NCI-H226 (cell line): Measurements from ENCODE around the gene RCC2.
A peak's percentile ranks its signal among the peaks of the same experiment; 100 is the strongest.

Source experiments
- DNase-seq: peaks from one replicate; pipeline ENCODE4 v3.0.0-alpha.2; 2015

Gene RCC2

DNA sequence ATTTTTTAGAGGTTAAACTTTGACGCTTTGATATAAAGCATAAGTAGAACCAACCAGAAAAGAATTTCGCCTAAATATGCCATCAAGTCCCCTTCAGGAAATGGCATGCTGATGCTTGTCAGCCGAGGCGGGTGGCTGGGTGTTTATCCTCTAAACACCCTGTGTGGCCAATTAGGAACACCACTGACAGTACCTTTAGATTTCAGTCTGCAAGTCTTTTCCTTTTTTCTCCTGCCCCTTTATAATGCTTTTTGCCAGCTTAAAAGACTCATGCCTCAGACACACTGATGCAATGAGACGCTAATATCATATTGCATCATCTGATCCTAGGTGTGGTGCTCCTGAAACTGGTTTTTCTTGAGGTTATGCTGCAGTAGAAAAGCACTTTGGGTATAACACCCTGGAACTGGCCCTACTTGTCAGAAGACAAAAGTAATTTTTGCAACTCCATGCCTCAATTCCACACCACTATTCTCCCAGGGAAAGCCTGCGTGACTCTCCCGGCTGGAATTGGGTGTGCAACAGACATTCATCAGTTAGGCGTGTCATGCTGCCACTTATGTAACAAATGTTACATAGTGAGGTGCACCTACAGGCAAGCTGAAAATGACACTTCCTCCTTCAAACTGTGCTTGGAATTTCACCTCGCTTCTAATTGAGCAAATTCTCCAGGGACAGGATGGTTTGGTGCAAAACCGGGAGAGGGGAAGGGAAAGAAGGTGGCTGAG lies 2.0 kb upstream of the RCC2 start:
- DNase-seq = peak; percentile 55

DNA sequence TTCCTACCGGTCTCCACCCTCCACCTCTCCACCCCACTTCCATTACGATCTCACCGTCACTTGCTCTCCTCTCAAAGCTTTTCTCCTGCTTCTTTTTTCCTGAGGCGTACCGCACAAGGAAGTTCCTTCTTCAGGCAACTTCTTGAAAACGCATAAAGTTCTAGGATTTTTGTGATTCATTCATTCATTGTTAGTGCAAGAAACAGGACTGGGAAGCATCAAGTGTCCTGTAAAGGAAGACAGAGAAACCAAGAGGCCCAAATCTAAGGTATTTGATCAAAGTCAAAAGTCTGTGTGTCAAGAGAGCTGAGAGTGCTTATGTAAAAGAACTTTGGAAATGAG lies 1.3 kb upstream of the RCC2 start:
- no peak for DNase-seq

DNA sequence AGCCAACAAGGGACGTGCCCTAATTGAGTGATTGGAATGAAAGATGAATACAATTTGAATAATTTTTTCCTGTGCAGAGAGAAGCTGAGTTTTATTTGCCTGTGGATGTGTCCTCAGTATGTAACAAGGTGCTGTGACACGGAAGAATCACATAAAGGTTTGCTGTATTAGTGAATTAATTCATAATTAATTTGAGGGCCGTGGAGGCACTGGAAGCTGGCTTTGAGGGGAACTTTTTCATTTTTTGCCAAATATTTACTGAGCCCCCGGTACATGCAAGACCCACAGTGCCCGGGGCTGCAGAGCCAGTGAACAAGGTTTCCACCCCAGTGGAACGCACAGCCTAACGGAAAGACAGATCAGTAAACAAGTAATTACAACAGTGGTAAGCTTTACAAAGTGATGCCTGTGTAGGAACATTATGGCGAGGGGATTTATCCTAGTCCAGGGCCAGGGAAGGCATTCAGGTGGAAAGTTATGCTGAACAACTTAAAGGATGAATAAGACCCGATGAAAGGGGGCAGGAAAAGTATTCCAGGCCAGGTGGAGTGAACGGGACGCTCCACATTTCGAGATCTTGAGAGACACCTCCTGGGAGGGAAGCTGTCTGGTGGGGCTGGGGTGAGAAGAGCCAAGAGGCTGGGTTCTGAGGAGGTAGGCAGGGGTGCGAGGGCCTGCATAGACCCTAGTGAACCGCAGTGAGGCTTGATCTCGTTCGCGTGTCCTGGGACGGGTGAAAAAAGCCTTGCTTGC lies 773 bp upstream of the RCC2 start:
- no peak for DNase-seq

DNA sequence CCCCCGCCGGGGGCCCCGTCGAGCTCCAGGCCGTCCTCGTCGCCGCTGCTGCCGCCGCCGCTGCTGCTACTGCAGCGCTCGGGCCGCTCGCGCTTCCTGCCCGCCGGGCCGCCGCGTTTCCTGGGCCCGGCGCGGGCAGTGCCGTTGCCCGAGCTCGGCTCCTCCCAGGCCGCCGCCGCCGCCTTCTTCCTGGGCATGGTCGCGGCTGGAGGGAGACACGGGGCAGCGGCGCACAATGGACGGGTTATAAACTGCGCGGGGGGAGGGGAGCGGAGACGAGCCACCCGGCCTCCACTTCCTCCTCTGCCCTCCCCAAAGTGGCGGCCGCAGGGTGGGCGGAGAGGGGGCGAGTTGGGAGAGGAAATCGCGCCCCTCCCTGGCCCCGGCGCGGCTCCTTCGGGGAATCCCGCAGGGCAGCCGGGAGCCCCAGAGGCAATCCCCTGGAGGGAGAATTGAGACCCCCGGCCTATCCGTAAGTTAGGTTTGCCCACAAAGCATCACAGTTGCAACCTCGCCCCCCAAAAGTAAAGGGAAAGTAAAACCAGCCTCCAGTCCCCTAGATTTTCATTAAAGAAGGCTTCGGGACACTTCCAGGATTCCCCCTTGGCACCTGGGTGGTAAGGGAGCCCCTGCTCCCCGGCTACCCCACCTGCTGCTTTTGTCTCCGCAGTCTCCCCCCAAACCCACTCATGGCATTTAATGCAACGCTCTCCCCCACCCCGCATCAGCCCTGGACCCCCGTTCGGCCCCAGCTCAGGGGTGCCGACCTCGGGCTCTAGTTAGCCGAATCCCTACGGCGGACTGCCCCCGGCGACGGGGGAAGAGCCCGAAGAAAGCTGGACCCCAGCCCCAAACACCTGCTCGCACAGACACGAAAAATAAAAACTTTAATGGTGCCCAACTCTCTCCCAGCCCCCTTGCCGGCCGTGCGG lies 893 bp downstream of the RCC2 start:
- DNase-seq = peak; percentile 46

DNA sequence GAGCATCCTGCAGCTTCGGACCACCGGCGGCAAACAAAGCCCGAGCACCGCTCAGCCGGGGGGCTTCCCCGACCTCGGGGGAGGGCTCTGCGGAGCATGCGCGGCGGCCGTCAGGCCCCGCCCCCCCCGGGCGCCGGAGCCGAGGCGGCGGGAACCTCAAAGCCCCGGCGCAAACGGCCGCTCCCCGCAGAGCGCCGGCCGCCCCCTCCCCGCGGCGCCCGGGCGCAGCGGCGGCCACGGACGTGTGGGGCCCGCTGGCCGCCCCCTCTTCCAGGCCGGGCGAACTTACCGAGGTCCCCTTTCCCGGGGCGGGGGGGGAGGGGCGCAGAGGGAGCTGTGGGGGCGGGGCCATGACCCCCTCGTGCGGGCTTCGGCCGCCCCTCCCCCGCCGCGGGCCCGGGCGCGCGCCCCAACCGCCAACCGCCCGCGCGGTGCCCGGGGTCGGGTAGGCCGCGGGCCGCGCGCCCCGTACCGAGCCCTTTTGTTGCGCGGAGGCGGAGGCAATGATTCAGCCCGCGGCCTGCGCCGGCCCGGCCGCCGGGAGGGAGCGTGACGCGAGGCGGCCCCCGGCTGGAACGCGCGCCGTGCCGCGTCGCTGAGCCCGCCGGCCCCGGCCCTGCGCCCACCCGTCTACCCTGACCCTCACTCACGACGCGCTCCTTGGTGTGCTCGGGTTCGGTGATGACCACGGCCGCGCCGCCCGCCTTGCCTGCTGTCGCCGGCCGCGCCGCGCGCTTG lies 1.7 kb downstream of the RCC2 start:
- DNase-seq = no peak

DNA sequence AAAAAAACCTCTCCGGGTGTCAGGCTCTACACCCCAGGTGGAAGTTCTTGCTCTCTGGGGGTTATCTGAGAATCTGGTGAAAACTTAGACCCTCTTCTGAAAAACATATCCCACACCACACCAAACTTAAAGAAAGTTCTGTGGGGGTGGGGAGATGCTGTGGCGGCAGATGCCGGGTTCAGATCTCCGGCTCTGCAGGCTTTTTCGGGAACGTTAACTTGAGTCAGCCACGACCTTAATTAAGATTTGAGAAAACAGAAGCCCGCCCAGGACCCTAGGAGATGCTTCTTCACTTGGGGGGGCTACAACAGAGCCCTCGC lies 2.3 kb downstream of the RCC2 start:
- no peak for DNase-seq

DNA sequence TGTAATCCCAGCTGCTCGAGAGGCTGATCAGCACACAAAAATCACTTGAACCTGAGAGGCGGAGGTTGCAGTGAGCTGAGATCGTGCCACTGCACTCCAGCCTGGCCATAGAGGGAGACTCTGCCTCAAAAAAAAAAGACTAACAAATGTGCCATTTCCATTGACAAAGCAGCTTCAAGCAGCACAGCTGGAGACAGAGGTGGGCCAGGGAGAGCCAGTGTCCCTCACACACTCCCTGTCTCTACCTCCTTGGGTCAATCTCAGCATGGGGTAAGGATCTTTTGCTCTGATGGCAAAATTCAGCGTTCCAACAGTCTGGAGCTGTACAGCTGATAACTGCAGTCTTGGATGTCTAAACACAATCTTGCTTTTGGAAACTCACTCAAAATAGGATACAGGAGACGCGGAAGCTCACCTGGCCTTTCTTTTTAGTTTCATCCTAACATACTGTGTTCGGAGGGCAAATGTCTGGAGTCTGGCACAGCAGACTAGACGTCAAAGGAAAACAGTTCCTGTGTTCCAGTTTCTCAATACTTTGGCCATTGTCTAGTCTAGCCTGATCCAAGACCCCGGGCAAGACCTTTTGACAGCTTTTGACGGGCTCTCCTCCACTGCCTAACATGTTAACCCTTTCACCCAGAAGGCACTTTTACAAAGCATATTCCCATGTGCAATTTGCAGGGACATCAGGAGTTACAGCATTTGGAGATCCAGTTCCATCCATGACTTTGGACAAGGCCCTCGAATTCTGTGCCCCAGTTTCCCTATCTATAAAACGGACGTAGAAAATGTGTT lies 2.9 kb downstream of the RCC2 start:
- no peak for DNase-seq

DNA sequence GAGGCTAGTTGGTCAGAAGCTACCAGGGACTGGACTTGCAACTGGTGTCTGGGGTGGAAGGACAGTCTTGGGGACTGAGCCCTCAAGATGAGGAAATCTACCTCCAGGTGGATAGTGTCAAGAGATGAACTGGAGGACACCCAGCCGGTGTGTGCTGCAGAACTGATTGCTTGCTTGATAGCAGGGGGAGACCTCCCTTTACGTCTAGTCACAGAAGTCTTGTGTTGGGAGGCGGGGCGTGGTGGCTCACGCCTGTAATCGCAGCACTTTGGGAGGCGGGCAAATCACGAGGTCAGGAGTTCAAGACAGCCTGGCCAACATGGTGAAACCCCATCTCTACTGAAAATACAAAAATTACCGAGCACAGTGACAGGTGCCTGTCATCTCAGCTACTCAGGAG lies 4.9 kb downstream of the RCC2 start:
- DNase-seq = no peak

DNA sequence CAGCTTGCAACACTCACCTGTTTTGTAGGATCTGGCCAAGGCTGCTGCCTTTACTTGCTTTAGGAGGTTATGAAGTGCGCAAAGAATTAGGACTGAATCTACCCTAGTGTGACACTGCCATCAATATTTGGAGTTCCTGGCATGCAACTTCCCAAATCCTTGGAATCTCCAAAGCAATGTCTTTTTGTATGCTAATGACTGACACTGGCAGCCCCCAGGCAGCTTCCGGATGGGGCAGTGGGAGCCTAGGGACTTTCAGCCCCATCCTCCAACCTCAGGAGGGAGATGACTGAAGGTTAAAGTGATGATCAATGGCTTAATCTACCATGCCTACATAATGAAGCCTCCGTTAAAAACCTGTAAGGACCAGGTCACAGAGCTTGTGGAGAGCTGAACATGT lies 5.5 kb downstream of the RCC2 start:
- no peak for DNase-seq

DNA sequence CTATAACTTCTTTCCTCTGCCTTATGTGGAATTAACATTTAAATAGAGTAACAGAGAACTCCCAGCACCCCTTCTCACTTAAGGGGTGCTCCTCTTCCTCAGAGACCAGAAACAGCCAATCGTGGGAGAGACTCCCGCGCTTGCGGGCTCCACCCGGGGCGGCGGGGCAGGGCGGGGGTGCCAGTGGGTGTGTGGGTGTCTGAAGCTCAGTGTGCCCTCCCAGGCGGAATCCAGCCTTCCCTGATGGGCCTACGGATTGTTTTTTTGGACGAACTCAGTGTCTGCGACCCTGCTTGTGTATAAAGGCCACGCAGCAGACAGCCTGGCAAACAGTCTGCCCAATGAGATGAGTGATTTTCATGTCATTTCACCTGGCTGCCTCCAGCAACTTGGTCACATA lies 6.2 kb downstream of the RCC2 start:
- DNase-seq = no peak

DNA sequence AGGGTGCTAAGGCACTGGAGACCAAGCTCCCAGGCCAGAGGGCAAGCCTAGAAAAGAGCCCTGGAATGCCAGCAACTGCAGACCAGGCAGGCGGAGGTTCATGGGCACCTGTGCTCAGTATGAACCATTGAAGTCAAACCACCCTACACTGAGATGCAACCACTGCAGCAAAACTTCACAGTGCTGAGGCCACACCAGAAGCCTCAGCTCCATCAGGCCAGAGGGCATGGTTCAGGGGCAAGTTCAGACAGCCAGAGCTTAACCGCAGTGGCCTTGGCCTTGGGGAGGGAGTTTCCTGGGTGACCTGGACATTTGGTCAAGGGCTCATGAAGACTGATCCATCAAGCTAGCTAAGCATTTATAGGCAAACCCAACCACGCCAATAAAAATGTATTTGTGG lies 7.1 kb downstream of the RCC2 start:
- DNase-seq = no peak

DNA sequence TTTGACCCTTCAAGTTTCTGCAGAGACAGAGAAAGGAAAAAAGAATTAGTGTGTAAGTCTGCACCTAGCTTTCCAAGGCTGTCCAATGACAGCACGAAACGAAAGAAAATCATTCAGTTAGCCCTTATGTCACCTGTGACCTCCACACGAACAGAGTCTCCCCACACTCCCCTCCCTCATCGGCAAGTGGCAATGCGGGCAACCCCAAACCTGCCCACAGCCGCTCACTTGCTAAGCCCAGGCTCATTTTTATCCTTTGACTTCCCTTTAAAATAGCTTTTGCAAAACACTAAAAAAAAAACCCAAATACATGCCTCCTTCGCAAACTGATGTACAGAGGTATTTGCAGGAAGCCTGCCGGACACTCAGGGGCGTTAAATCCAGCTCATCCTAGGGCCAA lies 10.3 kb downstream of the RCC2 start:
- DNase-seq = no peak

DNA sequence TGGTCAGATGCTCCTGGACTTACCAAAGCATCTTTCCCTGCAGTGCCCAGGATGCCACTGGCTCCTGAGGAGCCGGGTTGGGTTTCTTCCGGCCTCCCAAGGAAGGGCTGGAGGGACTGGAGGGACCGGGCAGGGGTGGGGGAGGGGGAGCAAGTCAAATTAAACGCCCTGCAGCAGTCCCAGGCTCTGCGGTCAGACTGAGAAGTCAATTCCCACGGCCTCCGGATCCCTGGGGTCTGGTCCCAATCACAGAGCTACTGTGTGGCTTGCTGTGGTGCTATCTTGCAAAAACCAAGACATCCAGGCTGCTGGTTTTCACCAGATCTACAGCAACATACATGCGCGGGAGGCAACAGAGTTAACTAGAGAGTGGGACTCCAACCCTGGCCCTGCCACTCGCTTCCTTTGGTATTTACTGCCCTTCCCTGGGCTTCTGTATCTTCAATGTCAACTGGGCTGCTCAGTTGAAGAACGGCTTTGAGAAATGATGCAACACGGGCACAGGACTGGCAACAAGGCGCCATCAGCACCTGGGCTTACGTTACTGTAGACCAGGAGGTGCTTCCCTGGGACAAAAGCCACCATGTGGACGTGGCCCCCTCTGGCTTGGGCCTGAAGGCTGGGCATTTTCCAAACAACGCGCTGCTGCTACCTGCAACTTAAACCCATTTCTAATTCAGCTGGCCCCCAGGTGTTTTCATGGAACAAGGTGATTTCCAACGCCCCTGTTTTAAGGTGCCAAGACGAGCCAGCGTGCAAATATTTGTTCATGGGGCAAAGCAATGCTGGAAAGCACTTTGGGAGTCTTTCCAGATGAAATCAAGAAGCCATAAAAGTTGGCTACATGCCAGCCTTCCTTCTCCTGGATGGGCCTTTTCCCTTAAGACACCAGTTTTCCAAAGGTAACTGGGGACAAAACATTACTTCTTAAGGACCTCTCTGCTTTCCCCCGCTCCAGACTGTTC lies 11.5 kb downstream of the RCC2 start:
- DNase-seq = no peak

DNA sequence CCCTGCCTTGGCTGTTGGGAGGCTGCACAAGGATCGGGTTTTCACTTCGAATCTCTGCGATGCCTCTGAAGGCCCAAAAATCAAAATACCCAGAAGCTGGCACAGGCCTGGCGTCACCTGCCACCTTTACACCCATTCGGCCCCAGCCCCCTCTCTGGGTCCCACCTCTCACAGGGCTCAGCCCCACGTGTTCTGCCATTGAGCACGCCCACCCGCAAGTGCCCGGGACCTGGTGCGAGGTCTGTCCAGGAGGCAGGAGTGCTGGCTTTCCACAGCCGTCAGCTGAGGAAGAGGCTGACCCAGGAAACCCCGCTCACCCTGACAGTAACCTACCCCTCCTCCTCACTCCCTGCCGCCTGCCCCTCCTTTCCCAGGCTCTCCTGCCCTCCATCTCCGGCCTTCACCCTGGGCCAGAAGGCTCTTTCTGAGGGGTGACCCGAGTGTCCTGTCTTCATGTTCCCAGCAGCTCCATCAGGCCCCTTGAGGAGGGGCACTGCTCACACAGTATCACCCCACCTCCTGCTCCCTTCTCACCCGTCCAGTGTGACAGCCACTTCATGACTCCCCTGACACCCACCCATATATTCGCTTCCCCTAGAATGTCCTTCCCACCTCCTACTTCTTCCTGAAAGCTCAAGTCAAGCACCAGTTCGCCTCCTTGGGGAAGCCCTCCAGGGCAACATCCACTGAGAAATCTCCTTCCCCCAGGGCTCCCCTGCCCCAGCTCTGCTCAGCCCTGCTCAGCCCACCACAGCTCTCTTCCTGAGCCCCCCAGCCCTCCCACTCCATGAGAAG lies 13.5 kb downstream of the RCC2 start:
- no peak for DNase-seq

DNA sequence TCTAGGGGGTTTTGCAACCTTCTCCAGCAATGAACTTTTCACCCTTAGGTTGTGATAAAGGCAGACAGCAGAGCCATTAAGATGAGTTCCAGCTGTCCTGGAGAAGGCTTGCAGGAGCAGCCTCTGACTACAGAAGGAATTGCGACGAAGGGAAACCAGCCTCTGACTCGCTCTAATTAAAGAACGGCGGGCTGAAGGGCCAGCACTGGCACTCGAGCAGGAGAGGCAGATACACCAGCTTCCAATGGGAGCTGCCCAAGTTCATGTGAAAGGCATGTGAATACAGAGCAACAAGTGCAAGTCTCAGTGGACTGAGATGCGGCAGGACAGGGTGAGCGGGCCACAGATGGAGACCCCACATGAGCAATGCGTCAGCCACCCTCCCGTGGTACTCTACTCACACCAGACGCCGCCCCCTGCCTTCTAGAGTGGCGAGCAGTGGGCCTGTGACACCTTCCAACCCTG lies 15.7 kb downstream of the RCC2 start:
- no peak for DNase-seq

DNA sequence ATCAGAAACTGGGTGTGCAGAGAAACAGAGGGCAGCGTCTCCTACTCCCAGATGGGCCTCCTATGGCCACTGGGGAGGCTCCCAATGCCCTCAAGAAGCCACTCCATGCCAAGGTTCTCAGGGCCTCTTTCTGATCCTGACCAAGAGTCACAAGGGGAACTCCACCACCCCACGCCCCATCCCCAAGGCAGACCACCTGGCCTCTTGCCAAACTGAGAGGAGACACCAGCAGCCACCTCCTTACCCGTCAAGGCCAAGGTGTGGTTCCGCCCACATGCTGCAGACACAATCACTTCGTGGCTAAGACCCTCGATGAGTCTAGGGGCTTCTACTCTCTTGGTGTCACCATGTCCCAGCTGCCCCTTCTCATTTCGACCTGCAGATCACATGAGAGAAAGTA lies 17.0 kb downstream of the RCC2 start:
- DNase-seq = no peak

DNA sequence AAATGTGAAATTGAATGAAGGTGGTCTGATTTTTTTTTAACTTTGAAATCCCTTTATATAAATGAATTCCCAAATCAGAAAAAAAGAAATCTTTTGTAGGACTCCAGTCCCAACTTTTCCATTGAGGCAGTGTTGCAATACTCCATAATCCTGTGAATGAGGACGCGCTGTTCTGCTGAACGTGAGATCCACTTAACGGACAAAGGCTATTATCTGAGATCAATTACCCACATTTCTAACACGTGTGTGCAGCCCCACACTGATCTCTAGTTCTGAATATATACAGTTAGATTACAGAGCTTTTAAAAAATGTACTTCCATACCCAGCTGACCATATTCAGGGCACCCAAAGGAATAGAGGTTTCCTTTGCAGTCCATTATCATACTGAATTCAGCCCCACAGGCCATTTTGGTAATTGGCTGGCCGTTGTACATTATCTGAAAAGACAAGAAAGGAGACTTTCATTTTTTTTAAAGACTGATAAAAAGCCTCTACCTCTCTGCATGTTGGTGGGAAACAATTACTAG lies 19.0 kb downstream of the RCC2 start:
- DNase-seq = no peak

DNA sequence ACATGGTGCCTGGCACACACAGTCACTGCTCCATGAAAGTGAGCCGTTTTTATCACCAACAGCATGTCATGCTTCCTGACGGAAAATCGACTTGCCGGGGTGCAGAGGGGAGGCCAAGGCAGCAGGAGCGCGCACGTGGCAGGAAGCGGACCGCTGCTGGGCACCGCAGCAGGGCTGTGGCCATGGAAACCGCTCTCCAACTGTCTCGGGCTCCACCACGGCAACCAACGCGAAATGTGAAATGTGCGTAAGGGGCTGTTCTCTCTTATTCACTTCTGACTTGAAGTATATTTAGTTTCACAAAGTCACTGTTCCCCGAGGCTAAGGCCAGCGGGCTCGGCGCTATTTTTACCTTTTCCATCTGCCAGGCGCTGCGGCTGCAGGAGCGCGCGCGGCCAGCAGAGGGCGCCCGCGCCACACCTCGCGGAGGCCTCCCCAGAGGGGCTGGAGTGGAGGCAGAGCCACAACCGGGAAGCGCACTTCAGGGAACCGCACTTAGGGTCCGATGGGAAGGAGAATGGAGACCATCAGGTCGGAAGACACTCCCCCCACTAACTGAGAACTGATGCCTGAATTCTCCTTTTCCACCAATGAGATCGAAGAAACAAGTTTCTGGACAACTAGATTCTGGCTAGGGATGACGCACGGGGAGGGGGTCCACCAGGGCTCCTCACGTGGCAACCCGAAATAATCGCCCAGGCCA lies 19.7 kb downstream of the RCC2 start:
- DNase-seq = no peak

DNA sequence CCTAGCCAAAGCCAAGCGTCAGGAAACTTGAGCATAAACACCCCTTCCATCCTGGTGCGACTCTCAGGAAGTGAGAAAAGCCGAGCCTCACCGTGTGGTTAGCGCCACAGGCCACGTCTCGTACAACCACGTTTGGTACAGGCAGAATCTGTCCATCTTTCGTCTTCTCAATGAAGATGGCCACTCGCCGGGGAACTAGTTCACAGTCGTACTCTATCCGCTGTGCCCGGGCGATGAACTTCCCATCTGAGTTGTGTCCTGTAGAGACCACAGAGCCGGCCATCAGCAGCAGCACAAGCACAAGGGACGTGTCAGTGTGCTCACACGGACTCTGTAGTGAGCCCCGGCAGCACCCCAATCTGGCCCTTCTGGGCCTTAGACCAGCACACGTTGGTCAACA lies 23.1 kb downstream of the RCC2 start:
- no peak for DNase-seq
